GM10248 (cell line): Measurements from ENCODE around the gene SEC16A.

Experiments used
- CTCF ChIA-PET: fragments of 300-600 bp; sonication (Branson Sonifier 250); formaldehyde crosslinking; extraction: SDS; loops from one replicate; lab custom pipeline; 2021; ENCODE audit warnings: antibody characterized with exemption; lab: Yijun Ruan, JAX
- POLR2A ChIA-PET: fragments of 350-650 bp; sonication (Branson Sonifier 250); formaldehyde crosslinking; extraction: SDS; loops from one replicate; lab custom pipeline; 2020; ENCODE audit warnings: antibody characterized with exemption; lab: Yijun Ruan, JAX
- DNase-seq: peaks from one replicate; pipeline ENCODE4 v3.0.0; 2012; ENCODE audit errors: extremely low spot score
- CTCF ChIP-seq: IDR thresholded peaks from 2 replicates; pipeline ENCODE4 v1.5.1; 2012; ENCODE audit warnings: mild to moderate bottlenecking, low read depth; ENCODE audit errors: extremely low read depth, missing control alignments, control extremely low read depth

Gene SEC16A

DNA sequence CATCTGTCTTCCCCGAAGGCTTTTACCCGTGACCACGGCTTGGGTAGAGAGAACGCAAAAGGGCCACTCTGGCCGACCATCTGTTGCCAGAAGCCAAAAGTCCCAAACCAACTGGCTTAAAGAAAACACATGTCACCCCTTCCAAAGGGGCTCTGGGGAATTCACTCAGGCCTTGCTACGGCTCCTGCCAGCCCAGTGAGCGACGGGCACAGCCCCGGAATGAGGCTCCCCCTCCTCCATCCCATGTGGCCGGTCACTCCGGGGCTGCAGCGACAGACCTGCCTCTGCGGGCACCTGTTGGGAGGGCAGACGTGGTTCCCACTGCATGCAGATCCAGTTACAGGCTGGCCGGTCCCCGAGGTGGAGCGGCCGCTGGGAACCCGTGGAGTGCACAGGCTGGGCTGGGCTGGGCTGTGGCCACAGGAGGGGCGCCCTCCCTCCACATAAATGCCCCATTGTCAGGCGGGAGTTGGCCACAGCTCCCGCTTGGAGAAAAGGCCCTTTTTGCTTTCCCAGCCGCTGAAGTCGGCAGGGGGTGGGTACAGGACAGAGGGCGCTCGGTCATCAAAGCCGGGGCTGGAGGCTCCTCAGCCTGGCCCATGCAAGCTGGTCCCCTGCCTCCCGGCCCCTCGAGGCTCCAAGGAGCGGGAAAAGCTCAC, 43.1 kb upstream of the SEC16A start:
- CTCF ChIA-PET, result no interaction called here
- no peak for TF ChIP-seq CTCF
- POLR2A ChIA-PET, result interaction anchor here (0.5 kb wide), 1 partner anchor 26 kb away, joined by 3 read pairs; no protein-coding TSS in a partner anchor
- no peak for DNase-seq

DNA sequence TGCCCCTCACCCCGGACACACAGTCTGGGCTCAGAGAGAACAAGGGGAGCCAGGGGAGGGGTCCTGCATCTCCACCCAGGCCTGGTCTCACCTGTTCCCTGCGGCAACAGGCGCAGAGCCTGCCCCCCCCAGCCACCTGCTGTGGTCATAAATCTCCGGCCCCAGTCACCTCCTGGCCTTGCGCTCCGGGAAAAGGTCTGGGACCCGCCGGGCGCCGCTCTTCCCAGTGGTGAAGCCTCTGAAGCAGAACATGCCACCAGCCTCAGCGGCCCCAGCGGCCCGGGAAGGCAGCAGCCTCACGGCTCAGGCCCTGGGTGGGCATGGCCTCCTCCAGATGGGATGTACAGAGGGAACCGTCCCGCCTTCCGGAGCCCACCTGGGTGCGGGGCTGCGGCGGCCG, 42.4 kb upstream of the SEC16A start:
- CTCF ChIA-PET, result no interaction called here
- POLR2A ChIA-PET, result no interaction called here
- no peak for DNase-seq
- no peak for TF ChIP-seq CTCF

DNA sequence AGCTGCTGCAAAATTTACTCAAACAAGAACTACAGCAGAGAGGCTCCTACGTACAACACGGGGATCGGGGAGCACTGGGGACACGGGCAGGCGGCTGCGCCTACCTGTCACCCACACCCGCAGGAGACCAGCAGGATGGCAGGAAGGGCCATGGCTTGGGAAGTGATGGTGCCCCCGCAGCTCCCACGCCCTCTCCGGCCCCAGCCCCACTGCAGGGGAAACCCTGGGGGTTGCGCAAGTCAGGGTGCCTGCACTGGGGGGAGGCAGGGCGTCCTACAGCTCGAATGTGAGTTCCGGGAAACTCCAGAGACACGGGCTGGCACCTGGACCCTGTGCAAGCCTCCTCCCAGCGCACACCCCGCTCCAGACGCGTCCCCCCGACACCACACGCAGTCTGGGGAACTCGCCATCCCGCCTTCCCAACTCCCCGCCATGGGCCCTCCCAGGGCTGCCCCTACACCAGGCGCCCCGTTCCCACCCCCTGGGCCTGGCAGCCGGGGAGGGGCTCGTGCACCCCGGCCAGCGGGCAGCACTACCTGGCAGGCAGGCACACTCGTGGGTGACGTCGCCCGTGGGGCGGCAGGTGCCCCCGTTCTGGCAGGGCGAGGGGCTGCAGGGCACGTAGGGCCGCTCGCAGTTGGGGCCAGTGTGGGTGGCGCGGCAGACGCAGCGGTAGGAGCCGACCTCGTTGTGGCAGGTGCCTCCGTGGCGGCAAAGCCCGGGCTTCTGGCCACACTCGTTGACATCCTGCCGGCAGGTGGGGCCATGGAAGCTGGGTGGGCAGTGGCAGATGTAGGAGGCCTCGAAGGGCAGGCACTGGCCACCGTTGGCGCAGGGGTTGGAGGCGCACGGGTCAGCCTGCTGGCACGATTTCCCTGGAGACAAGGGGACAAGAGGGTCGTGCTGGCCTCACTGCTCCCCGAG, 39.7 kb upstream of the SEC16A start:
- DNase-seq, result no peak
- ChIA-PET POLR2A (no interaction called here), CTCF (no interaction called here)
- TF ChIP-seq CTCF, result no peak

DNA sequence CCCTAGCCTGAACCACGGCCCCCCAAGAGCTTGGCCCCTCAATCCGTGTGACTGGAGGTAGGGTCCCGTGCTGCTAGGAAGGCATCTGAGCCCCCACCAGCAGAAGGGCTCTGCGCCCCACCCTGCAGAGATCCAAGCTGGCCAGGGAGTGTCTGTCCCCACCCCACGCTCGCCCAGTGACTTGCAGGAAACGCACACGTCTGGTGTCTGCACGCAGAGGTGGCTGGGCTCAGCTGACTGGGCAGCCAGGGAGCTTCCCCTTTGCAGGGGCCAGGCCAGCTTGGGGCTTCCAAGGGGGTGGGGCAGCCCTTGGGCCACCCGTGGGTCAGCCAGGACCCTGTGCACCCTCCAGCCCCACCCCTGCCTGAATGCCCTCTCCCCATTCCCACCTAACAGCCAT, 38.7 kb upstream of the SEC16A start:
- no peak for DNase-seq
- CTCF ChIA-PET, result interaction anchor here (1.2 kb wide), 1 partner anchor 33 kb away, joined by 3 read pairs; no protein-coding TSS in a partner anchor
- POLR2A ChIA-PET, result interaction anchor here (0.6 kb wide), 1 partner anchor 112 kb away, joined by 4 read pairs; no protein-coding TSS in a partner anchor
- no peak for TF ChIP-seq CTCF

- no peak for DNase-seq
- POLR2A ChIA-PET, result no interaction called here
- TF ChIP-seq CTCF, result no peak
- CTCF ChIA-PET, result interaction anchor here (0.7 to 1.2 kb wide), 2 partner anchors 31 to 209 kb away, joined by 3 read pairs; no protein-coding TSS in a partner anchor
These were observed 37.3 kb upstream of the SEC16A start for GRCh38 chr9:136520053-136520540.
